Endothelial cell of umbilical vein (primary cell): ENCODE data around the gene FARP1. TPM values are rescaled to one million over a fixed set of nuclear protein-coding genes. Genes with fewer than 3 reads are reported as not detected.

ENCODE experiments used
- BruUV-seq: library from RNA; stranded (reverse); fragments of 400-500 nt; replicated peaks from 2 replicates; lab custom pipeline; 2021; lab: Mats Ljungman, UMichigan
- CTCF ChIA-PET: fragments of 300-600, 350-600 bp; sonication (Branson Sonifier 250); formaldehyde crosslinking; loops from one replicate; lab custom pipeline; 2021; ENCODE audit warnings: antibody characterized with exemption, inconsistent platforms; lab: Charles Lee
- POLR2A ChIA-PET: fragments of 300-600, 350-600 bp; sonication (Branson Sonifier 250); formaldehyde crosslinking; loops from one replicate; lab custom pipeline; 2021; ENCODE audit warnings: antibody characterized with exemption, inconsistent platforms; lab: Charles Lee
- DNase-seq: peaks from one replicate; pipeline ENCODE4 v3.0.0-alpha.2; 2011; ENCODE audit warnings: low read depth, low spot score
- FAIRE-seq: peaks from 2 replicates; lab custom pipeline; 2011; peaks lifted over from hg19 to GRCh38; lab: Jason Lieb, UNC
- H2AFZ ChIP-seq: 2 replicates; pipeline ENCODE4 v1.6.0; 2012; ENCODE audit warnings: low read depth, low read length, control low read depth, inconsistent platforms
- H3K27ac ChIP-seq: 2 replicates; pipeline ENCODE4 v1.5.1; 2011; ENCODE audit warnings: low read depth, mild to moderate bottlenecking, control low read depth, low read length, moderate library complexity; ENCODE audit not compliant: insufficient read depth
- H3K27me3 ChIP-seq, 2 experiments: 2 replicates each; pipeline versions ENCODE4 v1.6.0 to v1.6.1; 2011; ENCODE audit warnings: low read length in 2 of 2, mixed read lengths in 1 of 2; ENCODE audit not compliant: control insufficient read depth in 2 of 2, insufficient read depth in 2 of 2
- H3K36me3 ChIP-seq, 2 experiments: 2 replicates in 1 of 2; 3 replicates in 1 of 2; pipeline ENCODE4 v1.5.1; 2011; ENCODE audit warnings: low read length in 2 of 2, mild to moderate bottlenecking in 1 of 2, moderate library complexity in 1 of 2; ENCODE audit not compliant: control insufficient read depth in 2 of 2, insufficient read depth in 2 of 2; ENCODE audit errors: extremely low read depth in 1 of 2
- H3K4me1 ChIP-seq: 3 replicates; pipeline ENCODE4 v1.5.1; 2011; ENCODE audit warnings: mild to moderate bottlenecking, low read length; ENCODE audit not compliant: control insufficient read depth, insufficient read depth; ENCODE audit errors: extremely low read depth
- H3K4me2 ChIP-seq: 2 replicates; pipeline ENCODE4 v1.6.1; 2011; ENCODE audit warnings: low read length, control low read depth, mixed read lengths; ENCODE audit not compliant: insufficient read depth
- H3K4me3 ChIP-seq, 3 experiments: fragments of 200-600 bp in 1 of 3; sonication (generic), shearing (Covaris generic) in 1 of 3; replicated peaks in 1 of 3; 2 replicates each; pipeline ENCODE4 v1.5.1; 2011 to 2016; ENCODE audit warnings: control low read depth in 3 of 3, low read length in 3 of 3, mild to moderate bottlenecking in 2 of 3, inconsistent platforms in 1 of 3, low read depth in 1 of 3, moderate library complexity in 1 of 3; ENCODE audit not compliant: insufficient read depth in 1 of 3
- H3K79me2 ChIP-seq: 2 replicates; pipeline ENCODE4 v1.6.0; 2012; ENCODE audit warnings: low read length, inconsistent platforms; ENCODE audit not compliant: control insufficient read depth, insufficient read depth
- H3K9ac ChIP-seq: replicated peaks from 2 replicates; pipeline ENCODE3; 2011; ENCODE audit warnings: low read length, control low read depth; ENCODE audit not compliant: insufficient read depth; ENCODE audit errors: extremely low read depth
- H3K9me1 ChIP-seq: replicated peaks from 3 replicates; pipeline ENCODE4 v1.6.0; 2011; ENCODE audit warnings: mild to moderate bottlenecking, low read length; ENCODE audit not compliant: control insufficient read depth, insufficient read depth; ENCODE audit errors: extremely low read depth
- H3K9me3 ChIP-seq: replicated peaks from 2 replicates; pipeline ENCODE4 v1.5.1; 2012; ENCODE audit warnings: low read length, inconsistent platforms; ENCODE audit not compliant: control insufficient read depth, insufficient read depth
- H4K20me1 ChIP-seq: replicated peaks from 2 replicates; pipeline ENCODE3; 2011; ENCODE audit warnings: mild to moderate bottlenecking, low read length; ENCODE audit not compliant: control insufficient read depth, insufficient read depth; ENCODE audit errors: extremely low read depth
- CTCF ChIP-seq, 2 donors: IDR thresholded peaks; 1 replicate in 1 of 2; 2 replicates in 1 of 2; pipeline ENCODE4 v1.5.1; 2011; ENCODE audit warnings: low read length in 2 of 2, mild to moderate bottlenecking in 2 of 2, moderate library complexity in 2 of 2, control low read depth in 1 of 2, inconsistent platforms in 1 of 2, low read depth in 1 of 2; ENCODE audit not compliant: insufficient read depth in 1 of 2; ENCODE audit errors: extremely low read depth in 1 of 2
- EZH2 ChIP-seq: IDR thresholded peaks from 2 replicates; pipeline ENCODE4 v1.6.1; 2012; ENCODE audit warnings: borderline replicate concordance, low read depth, mild to moderate bottlenecking, moderate library complexity, low read length, inconsistent platforms; ENCODE audit not compliant: severe bottlenecking
- FOS ChIP-seq: IDR thresholded peaks from 2 replicates; pipeline ENCODE4 v1.6.1; 2011; ENCODE audit warnings: mild to moderate bottlenecking, low read length, moderate library complexity, borderline replicate concordance; ENCODE audit not compliant: insufficient read depth
- GATA2 ChIP-seq: IDR thresholded peaks from 2 replicates; pipeline ENCODE4 v1.7.0; 2011; ENCODE audit warnings: low read depth, mild to moderate bottlenecking, moderate library complexity, mixed read lengths, low read length; ENCODE audit not compliant: insufficient read length, insufficient read depth
- JUN ChIP-seq: IDR thresholded peaks from 2 replicates; pipeline ENCODE4 v1.6.1; 2011; ENCODE audit warnings: borderline replicate concordance, low read depth; ENCODE audit not compliant: insufficient read length, insufficient read depth
- MAX ChIP-seq: IDR thresholded peaks from 2 replicates; pipeline ENCODE4 v1.6.1; 2011; ENCODE audit not compliant: insufficient read depth, insufficient read length
- MYC ChIP-seq: IDR thresholded peaks from one replicate; pipeline ENCODE4 v1.6.1; 2011; ENCODE audit warnings: mild to moderate bottlenecking, low read depth, low read length
- POLR2A ChIP-seq: IDR thresholded peaks from 2 replicates; pipeline ENCODE4 v1.6.1; 2012; ENCODE audit warnings: low read depth, mild to moderate bottlenecking, control low read depth, low read length
- POLR2AphosphoS5 ChIP-seq: IDR thresholded peaks from 2 replicates; pipeline ENCODE4 v1.6.1; 2012; ENCODE audit warnings: low read depth, mild to moderate bottlenecking, control low read depth, low read length, moderate library complexity; ENCODE audit not compliant: insufficient read depth
- dilution Hi-C: fragments of 300-500 bp; cut with MboI; formaldehyde crosslinking; loops from one replicate; pipeline ENCODE4 v1.15.0; 2019; ENCODE audit warnings: low sequenced_read_pairs; ENCODE audit not compliant: extremely low pct_ligation_motif_present
- intact Hi-C: fragments of 100-400 bp; cut with micrococcal nuclease; formaldehyde crosslinking; loops from one replicate; pipeline ENCODE4 v1.10.0; 2022
- polyA plus RNA-seq, 4 experiments: library from polyadenylated mRNA; depleted of rRNA in 3 of 4; stranded (reverse) in 3 of 4; unstranded in 1 of 4; fragments of >200 nt; gene quantifications; 2 replicates each; pipeline versions ENCODE4 v1.2.1 to v1.2.3, GENCODE V29; 2011 to 2012; ENCODE audit warnings: missing spikeins in 1 of 4
- total RNA-seq: library from RNA; stranded (reverse); gene quantifications from 2 replicates; pipeline ENCODE4 v1.2.3, GENCODE V29; 2021

The FARP1 gene
- total and polyA plus RNA-seq, 2 donors (not counting 3 experiments of a cell fraction or from before 2014, with no cell fraction given): 19.0 to 77.7 TPM

GRCh38 chr13:98263841-98264240, 120.9 kb downstream of the FARP1 start:
- ChIA-PET POLR2A (no interaction called here), CTCF (no interaction called here)
- no peaks in the 10 kb centered on the region for H3K9me1 ChIP-seq
- TF ChIP-seq CTCF (IDR thresholded peaks at IDR 0.05; ENCODE audit: extremely low read depth in 1 of 2, insufficient read depth in 1 of 2, low read depth in 1 of 2, low read length in 2 of 2) (no peak), JUN (no peak), EZH2 (no peak)
- H3K4me1 ChIP-seq: peaks cover 6% of the 10 kb centered on the region
- H3K36me3 ChIP-seq: no peaks in the 10 kb centered on the region
- H4K20me1 ChIP-seq: no peaks in the 10 kb centered on the region
- no peak overlapping the region for H3K4me3 ChIP-seq
- no peak overlapping the region for H3K27ac ChIP-seq
- intact Hi-C loops (no loop called here), dilution Hi-C loops (no loop called here)
- H2AFZ ChIP-seq: no peak overlapping the region
- H3K4me2 ChIP-seq: no peak overlapping the region
- no peaks in the 10 kb centered on the region for H3K9me3 ChIP-seq
- H3K27me3 ChIP-seq: no peaks in the 10 kb centered on the region
- no peak for FAIRE-seq
- BruUV-seq: no TSS peak
- H3K9ac ChIP-seq: no peak overlapping the region
- H3K79me2 ChIP-seq: no peaks in the 10 kb centered on the region
- DNase-seq: no peak

GRCh38 chr13:98264877-98265276, 122.0 kb downstream of the FARP1 start:
- H3K4me3 ChIP-seq: no peak overlapping the region
- no peaks in the 10 kb centered on the region for H3K9me3 ChIP-seq
- no peaks in the 10 kb centered on the region for H4K20me1 ChIP-seq
- H3K27ac ChIP-seq: no peak overlapping the region
- CTCF ChIA-PET: interaction anchor here (0.6 kb wide), 1 partner anchor 695 kb away, joined by 3 read pairs; no protein-coding TSS in a partner anchor
- FAIRE-seq (no peak), DNase-seq (no peak)
- no peak overlapping the region for H3K4me2 ChIP-seq
- no peak overlapping the region for H3K9ac ChIP-seq
- no TSS peak for BruUV-seq
- intact Hi-C loops (no loop called here), dilution Hi-C loops (no loop called here)
- no peaks in the 10 kb centered on the region for H3K27me3 ChIP-seq
- TF ChIP-seq CTCF (IDR thresholded peaks at IDR 0.05; ENCODE audit: extremely low read depth in 1 of 2, insufficient read depth in 1 of 2, low read depth in 1 of 2, low read length in 2 of 2): no peak
- TF ChIP-seq MYC: no peak
- TF ChIP-seq FOS: no peak
- TF ChIP-seq POLR2A: no peak
- TF ChIP-seq EZH2: no peak
- TF ChIP-seq JUN: no peak
- TF ChIP-seq MAX: no peak
- no peak for TF ChIP-seq GATA2
- TF ChIP-seq POLR2AphosphoS5: no peak
- no peak overlapping the region for H2AFZ ChIP-seq
- H3K4me1 ChIP-seq: peaks cover 6% of the 10 kb centered on the region
- H3K79me2 ChIP-seq: no peaks in the 10 kb centered on the region
- H3K36me3 ChIP-seq: no peaks in the 10 kb centered on the region
- H3K9me1 ChIP-seq: no peaks in the 10 kb centered on the region
- POLR2A ChIA-PET: no interaction called here
